ENCODE results near the gene ERICH2.
A peak's percentile ranks its signal among the peaks of the same experiment; 100 is the strongest.

Gene ERICH2

DNA sequence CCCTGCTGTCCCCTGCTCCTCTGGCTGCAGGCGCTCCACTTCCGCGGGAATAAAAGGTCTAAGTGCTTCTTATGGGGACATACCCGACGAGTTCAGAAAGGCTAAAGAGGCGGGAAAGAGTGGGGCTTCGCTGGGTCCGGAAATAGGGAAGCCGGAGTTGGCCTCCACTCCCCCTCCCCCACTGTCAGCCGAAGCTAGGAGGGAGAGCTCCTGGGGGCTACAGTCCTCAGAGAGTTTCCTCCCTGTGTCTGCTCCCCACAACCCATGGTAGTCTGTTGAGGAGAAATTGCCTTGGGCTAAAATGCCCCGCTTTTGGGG, 53.7 kb downstream of the ERICH2 start:
- Histone ChIP-seq H3K4me3 (ENCODE audit: low read depth, low read length, poor library complexity, severe bottlenecking) (no peak overlapping the region), H3K27me3 (ENCODE audit: insufficient read depth, low read length) (0 out of 2 replicates have a peak, but pooled peaks cover 3% of the 10 kb centered on the region), H3K9ac (ENCODE audit: low read length) (no peak overlapping the region)

DNA sequence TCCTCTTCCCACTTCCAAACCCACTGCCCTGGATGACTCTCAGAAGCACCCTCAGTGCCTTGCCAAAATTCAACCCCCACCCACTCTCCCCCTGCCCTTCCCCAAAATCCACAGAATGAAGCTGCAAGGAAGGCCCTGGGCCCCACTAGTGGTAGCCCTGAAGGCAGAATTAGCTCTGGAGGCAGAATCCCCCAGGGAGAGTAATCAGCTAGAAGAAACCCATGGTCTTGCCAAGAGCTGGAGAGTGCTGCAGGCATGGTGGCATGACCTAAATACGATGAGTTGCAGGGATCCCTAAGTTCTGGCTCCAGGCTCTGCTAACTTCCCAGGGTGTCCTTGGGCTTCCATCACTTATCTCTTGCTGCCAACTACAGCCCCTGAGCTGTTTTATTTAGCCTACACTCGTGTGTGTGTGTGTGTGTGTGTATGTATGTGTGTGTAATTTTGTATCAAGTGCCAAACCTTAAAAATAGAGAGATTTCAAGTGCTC, 54.4 kb downstream of the ERICH2 start:
- H3K79me2 ChIP-seq (ENCODE audit: insufficient read depth, low read length): no peaks in the 10 kb centered on the region
- H3K9ac ChIP-seq (ENCODE audit: low read length): no peak overlapping the region
- H4K20me1 ChIP-seq (ENCODE audit: insufficient read depth, low read length): no peaks in the 10 kb centered on the region
- no peaks in the 10 kb centered on the region for H3K9me2 ChIP-seq (ENCODE audit: low read depth, low read length)
- no peak overlapping the region for H3K27ac ChIP-seq (ENCODE audit: low read depth, low read length, poor library complexity, severe bottlenecking)
- no peak overlapping the region for H3K4me2 ChIP-seq (ENCODE audit: low read length)
- no peaks in the 10 kb centered on the region for H3K9me3 ChIP-seq (ENCODE audit: low read length)
- H2AFZ ChIP-seq (ENCODE audit: low read length): no peak overlapping the region
- peaks cover 7% of the 10 kb centered on the region for H3K4me1 ChIP-seq (ENCODE audit: insufficient read depth, low read length, severe bottlenecking)
- TF ChIP-seq, protein P1, sequence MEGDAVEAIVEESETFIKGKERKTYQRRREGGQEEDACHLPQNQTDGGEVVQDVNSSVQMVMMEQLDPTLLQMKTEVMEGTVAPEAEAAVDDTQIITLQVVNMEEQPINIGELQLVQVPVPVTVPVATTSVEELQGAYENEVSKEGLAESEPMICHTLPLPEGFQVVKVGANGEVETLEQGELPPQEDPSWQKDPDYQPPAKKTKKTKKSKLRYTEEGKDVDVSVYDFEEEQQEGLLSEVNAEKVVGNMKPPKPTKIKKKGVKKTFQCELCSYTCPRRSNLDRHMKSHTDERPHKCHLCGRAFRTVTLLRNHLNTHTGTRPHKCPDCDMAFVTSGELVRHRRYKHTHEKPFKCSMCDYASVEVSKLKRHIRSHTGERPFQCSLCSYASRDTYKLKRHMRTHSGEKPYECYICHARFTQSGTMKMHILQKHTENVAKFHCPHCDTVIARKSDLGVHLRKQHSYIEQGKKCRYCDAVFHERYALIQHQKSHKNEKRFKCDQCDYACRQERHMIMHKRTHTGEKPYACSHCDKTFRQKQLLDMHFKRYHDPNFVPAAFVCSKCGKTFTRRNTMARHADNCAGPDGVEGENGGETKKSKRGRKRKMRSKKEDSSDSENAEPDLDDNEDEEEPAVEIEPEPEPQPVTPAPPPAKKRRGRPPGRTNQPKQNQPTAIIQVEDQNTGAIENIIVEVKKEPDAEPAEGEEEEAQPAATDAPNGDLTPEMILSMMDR (IDR thresholded peaks at IDR 0.05; ENCODE audit: low read length): no peak
- TF ChIP-seq EZH2 (IDR thresholded peaks at IDR 0.05; ENCODE audit: borderline replicate concordance, low read length): no peak
- H3K27me3 ChIP-seq (ENCODE audit: insufficient read depth, low read length): 0 out of 2 replicates have a peak, but pooled peaks cover 5% of the 10 kb centered on the region
- H3K36me3 ChIP-seq (ENCODE audit: insufficient read depth, low read length): no peaks in the 10 kb centered on the region
- H3K4me3 ChIP-seq (ENCODE audit: low read depth, low read length, poor library complexity, severe bottlenecking): no peak overlapping the region
- H3F3A ChIP-seq (ENCODE audit: insufficient read depth, low read length): no peaks in the 10 kb centered on the region

More for the DNA sequence above, 53.7 kb downstream of the ERICH2 start:
- Histone ChIP-seq H3K4me2 (ENCODE audit: low read length) (peak overlapping the region; percentile 29; the same call in 1 of the 2 replicates), H3K4me1 (ENCODE audit: insufficient read depth, low read length, severe bottlenecking) (peaks cover 7% of the 10 kb centered on the region), H2AFZ (ENCODE audit: low read length) (no peak overlapping the region), H3K9me2 (ENCODE audit: low read depth, low read length) (no peaks in the 10 kb centered on the region), H3K36me3 (ENCODE audit: insufficient read depth, low read length) (no peaks in the 10 kb centered on the region), H3F3A (ENCODE audit: insufficient read depth, low read length) (no peaks in the 10 kb centered on the region), H4K20me1 (ENCODE audit: insufficient read depth, low read length) (no peaks in the 10 kb centered on the region), H3K27ac (ENCODE audit: low read depth, low read length, poor library complexity, severe bottlenecking) (no peak overlapping the region), H3K79me2 (ENCODE audit: insufficient read depth, low read length) (no peaks in the 10 kb centered on the region), H3K9me3 (ENCODE audit: low read length) (no peaks in the 10 kb centered on the region)
- no peak for TF ChIP-seq EZH2 (IDR thresholded peaks at IDR 0.05; ENCODE audit: borderline replicate concordance, low read length)
- TF ChIP-seq, protein P1 (IDR thresholded peaks at IDR 0.05; ENCODE audit: low read length): no peak

DNA sequence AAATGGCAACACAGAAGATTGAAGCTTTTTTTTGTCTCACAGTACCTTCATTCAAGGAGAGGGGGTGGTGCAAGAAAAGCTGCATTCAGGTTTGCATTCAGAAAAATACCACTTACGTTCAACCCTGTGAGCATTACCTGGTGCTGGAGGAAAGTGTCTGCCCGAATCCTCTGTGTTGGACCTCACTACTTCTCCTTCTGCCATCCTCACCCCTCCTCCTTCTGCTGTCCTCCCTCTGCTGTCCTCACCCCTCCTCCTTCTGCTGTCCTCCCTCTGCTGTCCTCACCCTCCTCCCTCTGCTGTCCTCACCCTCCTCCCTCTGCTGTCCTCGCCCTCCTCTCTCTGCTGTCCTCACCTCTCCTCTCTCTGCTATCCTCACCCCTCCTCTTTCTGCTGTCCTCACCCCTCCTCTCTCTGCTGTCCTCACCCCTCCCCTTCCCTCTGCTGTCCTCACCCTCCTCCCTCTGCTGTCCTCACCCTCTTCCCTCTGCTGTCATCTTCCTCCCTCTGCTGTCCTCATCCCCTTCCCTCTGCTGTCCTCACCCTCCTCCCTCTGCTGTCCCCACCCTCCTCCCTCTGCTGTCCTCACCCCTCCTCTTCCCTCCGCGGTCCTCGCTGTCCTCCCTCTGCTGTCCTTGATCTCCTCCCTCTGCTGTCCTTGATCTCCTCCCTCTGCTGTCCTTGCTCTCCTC, 57.8 kb downstream of the ERICH2 start:
- H3K79me2 ChIP-seq (ENCODE audit: insufficient read depth, low read length): no peaks in the 10 kb centered on the region
- no peaks in the 10 kb centered on the region for H3F3A ChIP-seq (ENCODE audit: insufficient read depth, low read length)
- 0 out of 2 replicates have a peak, but pooled peaks cover 5% of the 10 kb centered on the region for H3K27me3 ChIP-seq (ENCODE audit: insufficient read depth, low read length)
- no peak for TF ChIP-seq EZH2 (IDR thresholded peaks at IDR 0.05; ENCODE audit: borderline replicate concordance, low read length)
- TF ChIP-seq, protein P1 (IDR thresholded peaks at IDR 0.05; ENCODE audit: low read length): no peak
- H3K9me2 ChIP-seq (ENCODE audit: low read depth, low read length): no peaks in the 10 kb centered on the region
- no peaks in the 10 kb centered on the region for H3K4me1 ChIP-seq (ENCODE audit: insufficient read depth, low read length, severe bottlenecking)
- no peak overlapping the region for H3K9ac ChIP-seq (ENCODE audit: low read length)
- no peak overlapping the region for H3K27ac ChIP-seq (ENCODE audit: low read depth, low read length, poor library complexity, severe bottlenecking)
- H3K9me3 ChIP-seq (ENCODE audit: low read length): no peaks in the 10 kb centered on the region
- H3K4me2 ChIP-seq (ENCODE audit: low read length): no peak overlapping the region
- H3K36me3 ChIP-seq (ENCODE audit: insufficient read depth, low read length): no peaks in the 10 kb centered on the region
- H2AFZ ChIP-seq (ENCODE audit: low read length): no peak overlapping the region
- H3K4me3 ChIP-seq (ENCODE audit: low read depth, low read length, poor library complexity, severe bottlenecking): no peak overlapping the region
- H4K20me1 ChIP-seq (ENCODE audit: insufficient read depth, low read length): no peaks in the 10 kb centered on the region
